ENCODE data around the gene ACOT9. TPM values are rescaled to one million over a fixed set of nuclear protein-coding genes. Genes with fewer than 3 reads are reported as not detected.
"Not testable (repeated sequence)": the region's sequence is repeated elsewhere in the genome, so short reads cannot be mapped to it uniquely, and the experiment has no call there.

Gene ACOT9
- total RNA-seq, 1 donor from 2014 or later: 61.8 TPM

DNA sequence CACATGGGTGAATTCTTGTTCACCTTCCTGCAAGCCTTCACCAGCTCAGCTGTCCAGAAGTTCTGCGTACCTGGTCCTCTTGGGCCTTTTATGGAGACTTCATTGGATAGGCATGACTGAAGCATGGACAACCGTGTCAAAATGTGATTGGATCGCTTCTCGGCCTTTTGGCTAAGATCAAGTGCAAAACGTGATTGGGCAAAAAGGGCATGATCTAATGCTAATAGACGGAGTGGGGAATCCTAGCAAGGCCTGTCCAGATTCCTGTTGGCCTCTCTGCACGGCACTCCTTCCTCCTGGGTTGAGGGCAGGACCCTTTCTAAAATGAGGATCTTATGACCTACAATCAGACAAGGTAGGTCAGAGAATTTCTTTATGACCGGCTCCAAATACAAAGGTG, 50.9 kb downstream of the ACOT9 start:
- no peaks in the 10 kb centered on the region for H3K36me3 Mint-ChIP-seq (ENCODE audit: low read depth)
- no peak for DNase-seq (ENCODE audit: low read depth, low spot score)
- H3K4me3 Mint-ChIP-seq: no peak overlapping the region
- no peaks in the 10 kb centered on the region for H3K27me3 Mint-ChIP-seq (ENCODE audit: low read depth)
- TF ChIP-seq, protein P1, sequence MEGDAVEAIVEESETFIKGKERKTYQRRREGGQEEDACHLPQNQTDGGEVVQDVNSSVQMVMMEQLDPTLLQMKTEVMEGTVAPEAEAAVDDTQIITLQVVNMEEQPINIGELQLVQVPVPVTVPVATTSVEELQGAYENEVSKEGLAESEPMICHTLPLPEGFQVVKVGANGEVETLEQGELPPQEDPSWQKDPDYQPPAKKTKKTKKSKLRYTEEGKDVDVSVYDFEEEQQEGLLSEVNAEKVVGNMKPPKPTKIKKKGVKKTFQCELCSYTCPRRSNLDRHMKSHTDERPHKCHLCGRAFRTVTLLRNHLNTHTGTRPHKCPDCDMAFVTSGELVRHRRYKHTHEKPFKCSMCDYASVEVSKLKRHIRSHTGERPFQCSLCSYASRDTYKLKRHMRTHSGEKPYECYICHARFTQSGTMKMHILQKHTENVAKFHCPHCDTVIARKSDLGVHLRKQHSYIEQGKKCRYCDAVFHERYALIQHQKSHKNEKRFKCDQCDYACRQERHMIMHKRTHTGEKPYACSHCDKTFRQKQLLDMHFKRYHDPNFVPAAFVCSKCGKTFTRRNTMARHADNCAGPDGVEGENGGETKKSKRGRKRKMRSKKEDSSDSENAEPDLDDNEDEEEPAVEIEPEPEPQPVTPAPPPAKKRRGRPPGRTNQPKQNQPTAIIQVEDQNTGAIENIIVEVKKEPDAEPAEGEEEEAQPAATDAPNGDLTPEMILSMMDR (conservative IDR thresholded peaks at IDR 0.05): no peak
- no peak overlapping the region for H3K27ac Mint-ChIP-seq (ENCODE audit: unreplicated experiment)
- no peaks in the 10 kb centered on the region for H3K9me3 Mint-ChIP-seq
- H3K4me1 Mint-ChIP-seq: no peaks in the 10 kb centered on the region

DNA sequence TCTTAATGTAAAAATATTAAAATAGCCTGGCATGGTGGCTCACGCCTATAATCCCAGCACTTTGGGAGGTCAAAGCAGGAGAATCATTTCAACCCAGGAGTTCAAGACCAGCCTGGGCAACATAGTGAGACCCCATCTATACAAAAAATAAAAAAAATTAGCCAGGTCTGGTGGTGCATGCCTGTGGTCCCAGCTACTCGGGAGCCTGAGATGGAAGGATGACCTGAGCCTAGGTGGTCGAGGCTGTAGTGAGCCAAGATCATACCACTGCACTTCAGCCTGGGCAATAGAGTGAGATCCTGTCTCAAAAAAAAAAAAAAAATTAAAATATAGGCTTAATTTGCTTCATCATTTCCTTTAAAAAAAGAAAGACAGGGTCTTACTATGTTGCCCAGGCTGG, 66.6 kb downstream of the ACOT9 start:
- H3K4me1 Mint-ChIP-seq; H3K27me3 Mint-ChIP-seq (ENCODE audit: low read depth); DNase-seq (ENCODE audit: low read depth, low spot score); H3K9me3 Mint-ChIP-seq; H3K27ac Mint-ChIP-seq (ENCODE audit: unreplicated experiment); H3K4me3 Mint-ChIP-seq; H3K36me3 Mint-ChIP-seq (ENCODE audit: low read depth): not testable (repeated sequence)

DNA sequence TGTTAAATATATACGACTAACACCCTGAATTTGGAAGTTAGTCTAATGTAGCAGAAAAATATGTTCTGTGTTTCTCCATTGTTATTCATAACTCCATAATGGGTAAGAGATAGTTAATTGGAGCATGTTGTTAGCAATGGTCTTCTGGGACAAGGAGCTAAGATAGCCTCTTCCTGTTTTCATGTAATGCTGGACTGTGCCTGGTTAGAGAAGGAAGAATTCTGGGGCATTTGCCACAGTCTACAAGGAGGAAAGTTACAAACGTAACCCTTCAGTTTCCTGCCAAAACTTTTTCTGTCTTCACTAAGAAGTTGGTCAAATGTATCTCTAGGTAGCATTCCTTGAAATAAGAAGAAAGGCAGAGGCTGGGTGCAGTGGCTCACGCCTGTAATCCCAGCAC, 70.0 kb downstream of the ACOT9 start:
- no peaks in the 10 kb centered on the region for H3K27me3 Mint-ChIP-seq (ENCODE audit: low read depth)
- peaks cover 10% of the 10 kb centered on the region for H3K36me3 Mint-ChIP-seq (ENCODE audit: low read depth)
- no peaks in the 10 kb centered on the region for H3K9me3 Mint-ChIP-seq
- H3K27ac Mint-ChIP-seq (ENCODE audit: unreplicated experiment): no peak overlapping the region
- TF ChIP-seq, protein P1 (conservative IDR thresholded peaks at IDR 0.05): no peak
- H3K4me1 Mint-ChIP-seq: peaks cover 11% of the 10 kb centered on the region
- H3K4me3 Mint-ChIP-seq: no peak overlapping the region
- no peak for DNase-seq (ENCODE audit: low read depth, low spot score)

DNA sequence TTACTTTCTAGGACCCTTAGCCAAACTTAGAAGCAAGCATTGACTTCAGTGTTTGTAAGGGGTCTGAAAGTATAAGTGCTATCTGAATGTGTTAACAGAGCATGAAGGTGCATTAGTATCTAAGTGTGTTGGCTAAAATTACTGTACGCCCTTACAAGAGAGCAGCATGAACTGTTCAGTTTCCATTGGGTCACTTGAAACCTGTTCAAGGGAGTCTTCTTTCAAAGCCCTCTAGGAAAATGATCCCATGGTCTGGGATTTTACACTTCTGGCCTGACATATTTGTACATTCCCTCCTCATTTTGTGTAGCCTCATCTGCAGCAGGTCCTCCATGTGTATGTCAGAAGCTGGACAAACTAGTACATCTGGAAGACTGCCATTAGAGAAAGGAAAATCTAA, 72.5 kb downstream of the ACOT9 start:
- Mint-ChIP-seq H3K36me3 (ENCODE audit: low read depth) (peaks cover 4% of the 10 kb centered on the region), H3K4me1 (peaks cover 29% of the 10 kb centered on the region), H3K4me3 (peak overlapping the region; percentile 54), H3K27me3 (ENCODE audit: low read depth) (no peaks in the 10 kb centered on the region), H3K9me3 (no peaks in the 10 kb centered on the region), H3K27ac (ENCODE audit: unreplicated experiment) (no peak overlapping the region)
- DNase-seq (ENCODE audit: low read depth, low spot score): no peak
- TF ChIP-seq, protein P1 (conservative IDR thresholded peaks at IDR 0.05): no peak

DNA sequence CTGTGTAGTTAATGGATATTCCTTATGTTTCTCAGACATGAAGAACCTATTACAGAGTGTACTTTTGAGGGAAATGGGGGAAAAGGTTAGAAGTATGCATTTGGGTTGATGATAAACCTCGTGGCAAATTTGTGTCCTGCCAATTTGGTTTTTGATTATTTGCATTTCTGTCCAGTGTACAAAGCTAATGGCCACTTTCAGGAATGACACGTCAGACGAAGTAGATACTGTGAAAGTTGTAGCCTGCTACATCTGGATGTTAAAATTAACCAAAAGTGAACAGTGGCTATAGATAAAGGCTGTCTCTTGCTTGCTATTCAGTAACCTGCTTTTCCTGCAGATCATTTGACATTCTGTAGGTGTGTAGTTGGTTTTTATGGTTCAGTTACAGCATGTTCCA, 74.7 kb downstream of the ACOT9 start:
- DNase-seq (ENCODE audit: low read depth, low spot score): no peak
- H3K27ac Mint-ChIP-seq (ENCODE audit: unreplicated experiment): peak overlapping the region; percentile 58
- H3K27me3 Mint-ChIP-seq (ENCODE audit: low read depth): no peaks in the 10 kb centered on the region
- H3K9me3 Mint-ChIP-seq: no peaks in the 10 kb centered on the region
- H3K36me3 Mint-ChIP-seq (ENCODE audit: low read depth): no peaks in the 10 kb centered on the region
- H3K4me1 Mint-ChIP-seq: peaks cover 29% of the 10 kb centered on the region
- TF ChIP-seq, protein P1 (conservative IDR thresholded peaks at IDR 0.05): no peak
- peak overlapping the region; percentile 91 for H3K4me3 Mint-ChIP-seq

DNA sequence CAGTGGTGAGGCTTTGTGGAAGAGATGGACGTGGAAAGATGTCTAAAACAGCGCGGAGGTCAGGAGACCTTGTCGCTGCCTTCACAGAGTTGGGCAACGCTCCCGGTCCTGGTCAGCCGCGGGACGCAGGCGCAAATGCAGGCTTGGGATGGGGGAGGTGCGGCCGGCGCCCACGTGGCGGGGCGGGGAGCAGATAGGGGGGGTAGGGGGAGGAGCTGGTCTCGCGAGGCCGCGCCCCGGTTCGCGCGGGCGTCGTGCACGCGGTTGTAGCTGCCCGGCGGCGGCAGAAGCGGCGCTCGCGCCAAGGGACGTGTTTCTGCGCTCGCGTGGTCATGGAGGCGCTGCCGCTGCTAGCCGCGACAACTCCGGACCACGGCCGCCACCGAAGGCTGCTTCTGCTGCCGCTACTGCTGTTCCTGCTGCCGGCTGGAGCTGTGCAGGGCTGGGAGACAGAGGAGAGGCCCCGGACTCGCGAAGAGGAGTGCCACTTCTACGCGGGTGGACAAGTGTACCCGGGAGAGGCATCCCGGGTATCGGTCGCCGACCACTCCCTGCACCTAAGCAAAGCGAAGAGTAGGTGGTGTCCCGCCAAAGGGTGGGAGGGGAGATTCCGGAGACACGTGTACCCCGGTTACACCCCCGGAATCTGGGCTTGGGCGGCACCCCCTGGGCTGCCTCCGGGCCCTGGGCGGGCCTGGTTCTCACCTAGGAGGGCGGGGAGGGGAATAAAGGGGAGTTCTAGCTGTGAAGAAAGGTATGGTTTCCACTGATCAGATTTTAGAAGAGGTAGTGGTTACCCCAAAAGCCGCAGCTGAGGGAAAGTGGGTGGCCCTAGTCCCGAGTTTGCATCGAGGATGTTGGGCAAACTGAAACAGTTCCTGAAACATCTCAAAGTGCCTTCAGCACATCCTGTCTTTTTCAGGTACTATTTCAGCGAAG, 75.6 kb downstream of the ACOT9 start, which contains the start of gene PRDX4:
TSS of gene PRDX4 (plus strand) at position 255 of the 939 bp plus-strand sequence. CDS start at position 333, 78 bp downstream.
- H3K27ac Mint-ChIP-seq (ENCODE audit: unreplicated experiment): peak within 1 kb of the TSS; percentile 89
- DNase-seq (ENCODE audit: low read depth, low spot score): peak; percentile 88
- H3K36me3 Mint-ChIP-seq (ENCODE audit: low read depth): no peaks in the 10 kb centered on the region
- H3K4me1 Mint-ChIP-seq: peaks cover 29% of the 10 kb centered on the region
- TF ChIP-seq, protein P1 (conservative IDR thresholded peaks at IDR 0.05): no peak
- H3K9me3 Mint-ChIP-seq: no peaks in the 10 kb centered on the region
- H3K4me3 Mint-ChIP-seq: peak within 1 kb of the TSS; percentile 91
- no peaks in the 10 kb centered on the region for H3K27me3 Mint-ChIP-seq (ENCODE audit: low read depth)
